Endothelial cell (in vitro differentiated cells): ENCODE measurements around the gene RFC2. TPM values are rescaled to one million over a fixed set of nuclear protein-coding genes. Genes with fewer than 3 reads are reported as not detected.
A peak's percentile ranks its signal among the peaks of the same experiment; 100 is the strongest.

Source experiments
- DNase-seq: peaks from one replicate; pipeline ENCODE4 v3.0.0; 2021; ENCODE audit warnings: low spot score
- H3K27ac Mint-ChIP-seq: one replicate; pipeline ENCODE4 v1.8.0; 2021; ENCODE audit warnings: mixed read lengths, inconsistent platforms; ENCODE audit not compliant: unreplicated experiment
- H3K27me3 Mint-ChIP-seq: one replicate; pipeline ENCODE4 v1.8.0; 2021; ENCODE audit warnings: mild to moderate bottlenecking, moderate library complexity, mixed read lengths, inconsistent platforms; ENCODE audit not compliant: unreplicated experiment
- H3K36me3 Mint-ChIP-seq: one replicate; pipeline ENCODE4 v1.8.0; 2021; ENCODE audit warnings: mild to moderate bottlenecking, low read depth, mixed read lengths, inconsistent platforms; ENCODE audit not compliant: unreplicated experiment
- H3K4me1 Mint-ChIP-seq: one replicate; pipeline ENCODE4 v1.8.0; 2021; ENCODE audit warnings: mild to moderate bottlenecking, mixed read lengths, inconsistent platforms; ENCODE audit not compliant: unreplicated experiment
- H3K4me3 Mint-ChIP-seq: one replicate; pipeline ENCODE4 v1.8.0; 2021; ENCODE audit warnings: mild to moderate bottlenecking, mixed read lengths, inconsistent platforms; ENCODE audit not compliant: unreplicated experiment
- H3K9me3 Mint-ChIP-seq: one replicate; pipeline ENCODE4 v1.8.0; 2021; ENCODE audit warnings: mixed read lengths, inconsistent platforms; ENCODE audit not compliant: unreplicated experiment
- CTCF ChIP-seq: fragments of 200-600 bp; sonication (generic); IDR thresholded peaks from one replicate; pipeline ENCODE4 v1.5.0; 2021; ENCODE audit warnings: antibody characterized with exemption; ENCODE audit not compliant: unreplicated experiment
- total RNA-seq: library from RNA; stranded (reverse); fragmentation: NEBNext Ultra II Directional; extraction: Animal tissue kit (Norgen Biotek cat#: 25700); gene quantifications from one replicate; pipeline ENCODE4 v1.2.1, GENCODE V29; 2021; ENCODE audit not compliant: unreplicated experiment

RFC2 gene
- total RNA-seq, 1 donor from 2014 or later = 38.8 TPM

- peaks cover 25% of the 10 kb centered on the region for H3K4me1 Mint-ChIP-seq
These were observed 43.5 kb upstream of the RFC2 start for GRCh38 chr7:74297516-74298233.

GRCh38 chr7:74294191-74294998 is 40.2 kb upstream of the RFC2 start:
- Mint-ChIP-seq H3K36me3 (peaks cover 7% of the 10 kb centered on the region), H3K27ac (no peak overlapping the region), H3K27me3 (peaks cover 8% of the 10 kb centered on the region), H3K4me1 (peaks cover 38% of the 10 kb centered on the region), H3K4me3 (no peak overlapping the region), H3K9me3 (no peaks in the 10 kb centered on the region)
- no peak for TF ChIP-seq CTCF
- no peak for DNase-seq

More at GRCh38 chr7:74297516-74298233, 43.5 kb upstream of the RFC2 start:
- Mint-ChIP-seq H3K36me3 (peaks cover 7% of the 10 kb centered on the region), H3K4me3 (no peak overlapping the region), H3K9me3 (no peaks in the 10 kb centered on the region), H3K27ac (no peak overlapping the region), H3K27me3 (peaks cover 2% of the 10 kb centered on the region)
- no peak for TF ChIP-seq CTCF
- DNase-seq = no peak

- Mint-ChIP-seq H3K4me3 (peak overlapping the region; percentile 47), H3K27me3 (peaks cover 11% of the 10 kb centered on the region), H3K4me1 (peaks cover 43% of the 10 kb centered on the region), H3K36me3 (peaks cover 12% of the 10 kb centered on the region), H3K27ac (no peak overlapping the region), H3K9me3 (no peaks in the 10 kb centered on the region)
- no peak for TF ChIP-seq CTCF
- no peak for DNase-seq
These were observed 39.3 kb upstream of the RFC2 start for GRCh38 chr7:74293577-74293908.

- H3K27me3 Mint-ChIP-seq = peaks cover 14% of the 10 kb centered on the region
- TF ChIP-seq CTCF = no peak
- no peaks in the 10 kb centered on the region for H3K9me3 Mint-ChIP-seq
- H3K27ac Mint-ChIP-seq = no peak overlapping the region
- DNase-seq = no peak
- peak overlapping the region; percentile 62 for H3K4me3 Mint-ChIP-seq
- H3K4me1 Mint-ChIP-seq = peaks cover 48% of the 10 kb centered on the region
- peaks cover 14% of the 10 kb centered on the region for H3K36me3 Mint-ChIP-seq
These were observed 38.8 kb upstream of the RFC2 start for GRCh38 chr7:74292757-74293576.
